HG03095 (cell line): Measurements from ENCODE around the gene DKK1.

Source experiments
- ATAC-seq: cut with Tn5 transposase; IDR thresholded peaks from one replicate; pipeline ENCODE4 v1.9.1; 2021; ENCODE audit warnings: moderate library complexity; ENCODE audit not compliant: unreplicated experiment

DKK1 gene, protein sequence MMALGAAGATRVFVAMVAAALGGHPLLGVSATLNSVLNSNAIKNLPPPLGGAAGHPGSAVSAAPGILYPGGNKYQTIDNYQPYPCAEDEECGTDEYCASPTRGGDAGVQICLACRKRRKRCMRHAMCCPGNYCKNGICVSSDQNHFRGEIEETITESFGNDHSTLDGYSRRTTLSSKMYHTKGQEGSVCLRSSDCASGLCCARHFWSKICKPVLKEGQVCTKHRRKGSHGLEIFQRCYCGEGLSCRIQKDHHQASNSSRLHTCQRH

DNA sequence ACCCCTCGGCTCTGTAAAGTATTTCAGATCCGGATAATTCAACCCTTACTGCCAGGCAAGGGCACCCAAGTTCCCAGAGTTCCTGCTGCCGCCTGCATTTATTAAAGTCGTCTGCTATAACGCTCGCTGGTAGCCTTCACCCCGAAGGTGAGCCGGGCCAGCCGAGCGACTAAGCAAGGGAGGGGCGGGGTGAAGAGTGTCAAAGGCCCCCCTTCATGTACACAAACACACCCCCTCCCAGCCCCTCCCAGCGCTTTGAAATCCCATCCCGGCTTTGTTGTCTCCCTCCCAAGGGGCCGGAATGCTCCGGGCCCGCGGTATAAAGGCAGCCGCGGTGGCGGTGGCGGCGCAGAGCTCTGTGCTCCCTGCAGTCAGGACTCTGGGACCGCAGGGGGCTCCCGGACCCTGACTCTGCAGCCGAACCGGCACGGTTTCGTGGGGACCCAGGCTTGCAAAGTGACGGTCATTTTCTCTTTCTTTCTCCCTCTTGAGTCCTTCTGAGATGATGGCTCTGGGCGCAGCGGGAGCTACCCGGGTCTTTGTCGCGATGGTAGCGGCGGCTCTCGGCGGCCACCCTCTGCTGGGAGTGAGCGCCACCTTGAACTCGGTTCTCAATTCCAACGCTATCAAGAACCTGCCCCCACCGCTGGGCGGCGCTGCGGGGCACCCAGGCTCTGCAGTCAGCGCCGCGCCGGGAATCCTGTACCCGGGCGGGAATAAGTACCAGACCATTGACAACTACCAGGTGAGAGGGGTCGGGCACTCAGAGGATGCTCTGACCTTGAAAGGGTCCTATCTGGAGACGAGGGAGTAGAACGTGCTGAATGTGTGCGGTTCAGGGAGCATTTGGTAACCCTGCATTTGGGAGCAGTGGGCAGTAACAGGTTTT, at the start of gene DKK1:
Gene DKK1, plus strand, starts transcription at position 349 of the 889 bp plus-strand sequence. Its CDS starts 154 bp downstream, at position 503.
- no peak for ATAC-seq

DNA sequence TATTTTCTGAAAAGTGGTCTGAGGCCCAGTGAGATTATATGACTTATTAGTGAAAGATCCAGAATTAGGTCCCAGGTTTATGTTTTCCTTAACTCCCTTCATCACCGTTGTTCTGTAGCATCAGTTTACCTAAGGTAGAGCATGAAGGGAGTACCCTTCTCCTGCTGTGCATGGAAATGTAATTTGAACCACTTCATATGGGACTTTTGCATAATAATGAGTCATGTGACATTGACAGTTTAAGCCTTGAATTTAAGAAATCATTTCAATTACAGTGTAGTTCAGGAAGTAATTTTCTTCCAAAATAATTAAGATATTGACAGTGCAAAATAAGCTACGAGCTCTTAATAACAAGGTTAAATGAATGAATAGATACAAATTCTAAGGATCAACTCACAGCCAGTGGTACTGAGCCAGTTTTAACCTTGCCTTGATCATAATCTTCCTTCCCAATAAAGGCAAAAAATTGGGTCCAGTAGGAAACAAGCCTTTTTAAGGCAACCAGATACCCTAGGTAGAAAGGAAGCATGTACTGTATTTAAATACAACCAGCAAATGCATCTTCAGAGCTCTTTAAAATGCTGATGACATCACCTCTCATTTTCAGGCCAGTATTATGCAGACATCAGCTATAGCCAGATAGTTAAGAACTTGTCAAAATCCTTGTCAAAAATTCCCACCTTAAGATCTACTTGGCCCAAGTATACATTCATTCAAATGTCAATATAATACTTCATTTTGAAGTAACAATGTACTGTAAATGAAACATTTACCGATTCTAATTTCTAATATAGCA, 48.8 kb upstream of the DKK1 start:
- no peak for ATAC-seq

DNA sequence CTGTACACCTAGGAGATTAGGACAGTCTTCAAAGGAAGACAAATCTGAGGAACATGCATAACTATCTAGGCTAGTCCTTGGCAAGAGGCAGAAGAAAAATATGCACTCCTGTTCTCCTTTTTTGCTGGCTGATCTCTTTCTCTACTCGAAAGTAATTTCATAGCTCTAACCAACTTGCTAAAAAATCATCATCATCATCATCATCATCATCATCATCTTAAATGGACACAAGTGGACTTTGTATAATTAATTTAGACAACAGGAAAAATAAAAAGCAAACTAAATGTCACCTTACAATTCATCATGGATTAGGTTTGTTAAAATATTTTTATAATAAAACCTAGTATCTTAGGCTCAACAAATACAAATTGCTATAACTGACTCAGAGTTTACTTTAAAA, 47.2 kb upstream of the DKK1 start:
- ATAC-seq: no peak

DNA sequence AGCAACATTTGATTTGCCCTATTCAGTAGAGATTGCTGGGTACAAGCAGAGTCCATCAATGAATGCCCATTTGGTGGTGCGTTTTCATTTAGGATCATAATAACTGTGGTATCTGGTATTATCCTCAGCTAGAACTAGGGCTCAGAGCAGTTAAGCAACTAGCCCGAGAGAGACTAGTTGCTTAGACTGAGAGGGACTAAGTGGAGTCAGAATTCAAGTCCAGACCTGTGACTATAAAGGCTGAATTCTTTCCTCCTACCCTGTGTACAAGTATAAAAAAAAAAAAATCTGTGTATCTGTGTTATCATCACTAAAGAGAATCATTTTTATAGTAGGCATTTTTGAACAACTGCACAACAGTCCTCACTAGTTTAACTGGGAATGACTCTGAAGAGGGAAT, 45.3 kb upstream of the DKK1 start:
- no peak for ATAC-seq

DNA sequence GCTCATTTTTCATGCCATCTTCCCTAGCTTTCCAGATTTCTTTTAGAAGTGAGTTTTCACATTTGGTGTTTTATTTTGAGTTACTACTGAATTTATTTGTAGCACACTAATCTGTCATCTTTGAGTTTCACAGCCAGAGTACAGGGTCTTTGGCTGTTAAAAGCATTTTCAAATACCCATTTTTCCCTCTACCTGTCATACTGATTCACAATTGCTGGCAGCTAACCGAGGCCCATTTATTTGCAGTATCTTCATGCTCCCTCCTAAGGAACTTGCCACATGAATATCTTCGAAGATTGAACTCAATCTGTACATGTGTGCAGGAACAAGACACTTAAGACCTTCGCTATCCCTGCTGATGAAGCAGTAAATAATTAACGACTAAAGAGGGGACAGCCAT, 44.8 kb upstream of the DKK1 start:
- ATAC-seq: no peak

DNA sequence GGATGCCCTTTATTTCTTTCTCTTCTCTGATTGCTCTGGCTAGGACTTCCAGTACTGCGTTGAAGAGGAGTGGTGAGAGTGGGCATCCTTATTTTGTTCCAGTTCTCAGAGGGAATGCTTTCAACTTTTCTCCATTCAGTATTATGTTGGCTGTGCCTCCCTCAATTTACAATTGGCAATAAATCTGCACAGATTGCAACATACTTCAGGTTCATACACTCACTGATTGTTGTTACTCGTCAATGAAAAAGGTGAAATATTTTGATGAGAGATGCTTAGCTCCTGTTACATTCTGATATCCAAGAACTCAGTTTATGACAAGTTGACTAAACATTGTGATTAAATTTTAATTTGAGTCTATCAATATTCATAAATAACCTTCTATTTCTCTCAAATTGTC, 37.9 kb upstream of the DKK1 start:
- no peak for ATAC-seq

DNA sequence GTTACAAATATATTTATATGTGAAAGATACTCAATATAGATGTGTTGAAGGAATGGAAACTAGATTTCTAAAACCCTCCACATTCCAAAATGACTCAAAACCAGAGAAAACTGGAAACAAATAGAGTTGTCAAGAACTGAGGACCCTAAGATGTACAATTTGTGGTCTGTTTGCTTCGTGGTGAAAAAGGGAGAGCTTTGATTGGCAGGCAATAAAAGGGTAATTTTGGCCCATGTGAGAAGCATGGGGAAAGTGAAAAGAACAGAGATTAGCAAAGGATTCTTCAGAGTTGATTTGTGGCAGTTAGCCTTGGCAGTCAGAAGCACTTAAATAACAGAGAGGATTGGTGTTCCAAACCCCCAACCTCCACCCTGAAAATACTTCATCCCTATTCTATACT, 37.1 kb upstream of the DKK1 start:
- ATAC-seq: no peak

DNA sequence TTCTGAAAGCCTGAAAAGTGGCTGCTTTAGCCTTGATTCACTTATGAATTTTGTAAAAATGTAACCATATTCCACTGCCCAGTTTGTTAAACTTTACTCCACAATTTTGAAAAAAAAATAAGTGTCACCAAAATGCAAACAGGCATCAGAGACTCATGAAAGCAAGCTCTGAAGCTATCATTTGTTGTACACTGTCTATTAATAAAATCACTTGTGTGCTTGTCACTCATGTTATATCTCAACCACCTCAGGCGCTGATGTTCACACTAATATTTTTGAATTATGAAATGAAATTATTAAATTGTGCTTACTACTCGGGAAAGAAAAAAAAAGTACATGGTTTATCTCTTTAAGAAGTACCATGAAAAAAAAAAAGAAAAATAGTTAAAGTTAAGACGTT, 34.5 kb upstream of the DKK1 start:
- no peak for ATAC-seq

DNA sequence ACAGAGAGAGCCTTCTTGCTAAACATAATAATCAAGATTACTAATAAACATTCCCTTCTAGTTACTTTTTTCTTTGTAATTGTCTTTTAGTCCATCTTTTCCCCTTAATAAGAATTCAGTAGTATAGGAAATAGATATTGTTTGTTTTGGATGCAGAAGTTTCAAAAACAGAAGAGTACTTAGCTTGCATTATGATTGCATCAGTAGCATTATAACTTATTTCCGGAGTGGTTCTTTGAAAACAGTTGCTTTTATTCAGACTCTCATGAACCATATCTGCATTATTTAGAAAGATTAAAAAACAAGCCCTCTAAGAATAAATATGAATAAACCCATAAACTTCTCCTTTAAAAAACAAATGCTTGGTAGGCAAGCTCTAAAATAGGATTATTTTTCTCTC, 34.0 kb upstream of the DKK1 start:
- ATAC-seq: no peak

DNA sequence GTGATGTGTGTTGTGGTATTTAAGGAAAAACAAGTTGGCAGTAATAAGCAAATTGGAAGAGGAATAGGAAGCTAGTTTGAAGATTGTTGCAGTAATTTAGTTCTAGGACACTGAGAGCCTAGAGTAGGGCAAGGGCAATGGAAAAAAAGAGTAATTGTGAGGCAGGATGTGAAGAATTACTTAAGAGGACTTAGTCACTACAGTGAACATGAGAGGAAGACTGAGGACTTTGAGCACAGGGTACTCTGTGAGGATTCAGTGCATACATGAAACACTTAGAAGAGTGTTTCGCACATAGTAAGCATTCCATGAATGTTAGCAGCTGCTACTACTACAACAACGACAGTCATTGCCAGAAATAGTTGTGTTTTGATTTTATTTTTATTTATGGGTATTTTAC, 30.9 kb upstream of the DKK1 start:
- ATAC-seq: no peak

DNA sequence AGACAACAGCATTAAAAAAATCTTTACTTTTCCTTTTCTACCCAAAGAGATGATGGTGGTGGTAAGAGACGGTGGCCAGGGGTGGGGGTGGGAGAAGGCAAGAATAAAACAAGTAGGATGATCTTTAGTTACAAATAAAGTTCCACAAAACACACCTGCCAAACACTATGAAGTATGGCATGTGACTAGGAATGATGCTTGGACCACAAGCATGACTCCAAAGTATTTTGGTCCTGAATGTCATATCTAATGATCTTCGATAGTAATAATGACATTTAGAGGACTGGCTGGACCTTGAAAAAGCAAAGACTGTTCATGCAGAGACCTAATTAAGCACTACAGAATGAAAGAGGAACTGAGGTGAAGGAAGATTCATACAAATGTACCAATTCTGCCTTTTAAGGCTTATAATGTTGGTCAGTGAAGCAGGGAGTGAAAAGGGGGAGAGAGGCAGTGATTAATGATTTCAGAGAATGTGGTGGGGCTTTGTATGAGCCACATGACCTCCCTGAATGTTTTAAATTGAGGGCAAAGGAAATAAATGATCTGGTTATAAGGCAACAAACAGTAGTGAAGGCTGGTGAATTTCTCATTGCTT, 29.6 kb upstream of the DKK1 start:
- no peak for ATAC-seq

DNA sequence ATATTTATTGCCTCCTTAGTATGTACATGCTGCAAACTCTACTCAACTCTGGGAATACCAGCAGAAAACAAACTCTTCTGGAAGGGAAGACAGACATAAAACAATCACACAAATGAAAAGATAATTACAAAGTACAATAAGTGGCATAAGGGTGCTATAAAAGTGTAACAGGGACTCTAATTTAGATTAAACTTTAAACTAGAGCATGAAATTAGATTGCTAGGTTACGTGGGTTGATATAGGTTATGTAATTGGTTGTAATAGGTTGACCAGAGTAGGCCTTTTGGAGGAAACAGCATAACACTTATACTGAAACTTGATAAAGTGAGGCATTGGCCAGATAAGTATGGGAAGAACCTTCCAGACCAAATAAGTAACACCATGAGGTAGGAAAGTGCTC, 26.2 kb upstream of the DKK1 start:
- ATAC-seq: no peak

DNA sequence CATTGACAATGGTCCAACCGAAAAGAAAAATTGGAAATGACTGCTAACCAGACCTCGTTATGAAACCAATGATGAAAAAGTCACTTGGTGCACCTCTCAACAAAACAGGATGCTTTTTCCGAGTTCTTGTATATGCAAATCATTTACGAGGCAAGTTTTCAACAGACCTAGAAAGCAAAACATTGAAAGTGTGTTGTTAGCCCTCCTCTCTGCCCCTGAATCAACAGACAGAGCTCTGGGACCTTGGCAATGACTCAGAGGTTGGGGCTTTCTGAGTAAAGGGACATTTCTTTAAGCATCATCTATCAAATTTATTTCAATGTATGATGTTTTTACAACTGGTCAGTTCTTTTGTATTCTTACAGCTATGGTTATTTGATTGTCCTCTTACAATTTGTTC, 16.3 kb upstream of the DKK1 start:
- ATAC-seq: no peak

DNA sequence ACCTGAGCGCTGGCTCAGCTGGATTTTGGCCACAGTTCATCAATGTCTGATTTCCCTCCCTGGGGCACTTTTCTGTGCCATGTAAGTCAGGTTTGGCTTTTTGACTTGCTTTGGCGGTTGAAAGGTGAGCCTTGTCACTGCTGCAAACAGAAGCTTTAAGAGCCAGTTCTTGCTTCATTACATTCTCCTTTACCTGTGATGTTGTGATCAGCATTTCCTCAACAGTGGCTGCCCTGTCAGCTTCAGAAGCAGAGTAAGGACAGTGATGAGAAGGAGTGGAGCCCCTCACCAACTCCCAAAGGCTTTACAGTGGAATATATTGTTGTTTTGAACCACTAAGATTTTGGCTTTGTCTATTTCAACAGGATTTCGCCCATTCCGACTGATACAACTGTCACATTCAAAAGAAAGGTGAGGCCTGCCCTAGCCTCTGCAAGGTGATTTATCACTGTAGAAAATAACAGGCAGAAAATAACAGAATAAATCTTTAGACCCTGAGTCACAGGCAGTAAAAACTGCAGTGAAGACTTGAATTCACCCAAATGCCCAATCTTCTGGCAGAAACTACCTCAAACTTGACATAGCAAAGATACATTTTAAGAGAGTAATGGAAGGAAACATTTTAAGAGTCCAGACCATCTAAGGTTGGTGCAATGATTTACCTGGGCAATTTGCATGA, 13.3 kb upstream of the DKK1 start:
- no peak for ATAC-seq

DNA sequence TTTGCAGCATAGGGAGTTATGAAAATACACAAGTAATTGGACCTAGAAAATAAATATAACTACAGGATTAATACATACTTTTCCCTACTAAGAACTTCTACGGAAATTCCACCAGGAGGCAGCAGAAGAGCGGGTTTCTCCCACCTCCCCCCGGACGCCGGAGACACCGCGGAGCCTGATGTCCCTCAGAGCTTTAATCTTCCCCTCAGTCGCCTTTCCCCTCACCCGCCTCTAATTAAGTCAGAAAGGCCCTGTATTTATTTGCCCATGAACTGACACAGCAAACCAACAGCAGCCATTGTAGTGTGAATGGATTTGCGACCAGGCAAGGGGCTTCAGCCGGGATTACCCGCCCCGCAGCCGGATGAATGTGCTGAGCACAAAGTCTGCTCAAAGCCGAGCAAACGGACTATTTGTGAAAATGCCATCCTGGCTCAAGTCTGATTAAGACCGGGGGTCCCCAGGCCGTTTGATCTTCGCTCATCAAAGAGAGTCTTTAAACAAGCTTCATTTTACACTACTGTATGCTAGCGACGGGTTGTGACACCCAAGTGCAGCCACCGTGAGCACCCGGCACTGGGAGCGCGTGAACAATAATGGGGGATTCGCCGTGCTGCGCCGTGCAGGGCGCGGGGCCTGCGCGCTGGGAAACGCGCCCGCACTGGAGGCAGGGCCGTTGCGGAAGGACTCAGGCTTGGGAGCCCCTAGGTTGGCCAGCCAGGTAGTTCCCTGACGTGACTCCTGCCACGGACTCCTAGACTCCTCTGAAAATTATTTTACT, 5.6 kb upstream of the DKK1 start:
- ATAC-seq: peak; percentile 66

DNA sequence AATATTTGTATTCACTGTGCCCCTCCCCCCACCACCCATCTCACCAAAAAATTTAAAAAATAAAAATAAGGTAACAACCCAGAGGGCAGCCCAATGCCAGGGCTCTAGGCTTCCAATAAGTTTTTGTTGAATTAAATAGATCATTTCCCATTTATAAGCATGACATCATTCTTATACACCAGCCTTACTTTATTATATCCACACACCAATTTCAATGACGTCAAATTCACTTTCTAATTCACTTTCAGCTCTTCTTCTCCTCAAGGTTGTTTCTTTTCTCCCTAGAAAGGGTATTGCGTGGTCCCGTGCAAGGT, 1.2 kb upstream of the DKK1 start:
- ATAC-seq: no peak

DNA sequence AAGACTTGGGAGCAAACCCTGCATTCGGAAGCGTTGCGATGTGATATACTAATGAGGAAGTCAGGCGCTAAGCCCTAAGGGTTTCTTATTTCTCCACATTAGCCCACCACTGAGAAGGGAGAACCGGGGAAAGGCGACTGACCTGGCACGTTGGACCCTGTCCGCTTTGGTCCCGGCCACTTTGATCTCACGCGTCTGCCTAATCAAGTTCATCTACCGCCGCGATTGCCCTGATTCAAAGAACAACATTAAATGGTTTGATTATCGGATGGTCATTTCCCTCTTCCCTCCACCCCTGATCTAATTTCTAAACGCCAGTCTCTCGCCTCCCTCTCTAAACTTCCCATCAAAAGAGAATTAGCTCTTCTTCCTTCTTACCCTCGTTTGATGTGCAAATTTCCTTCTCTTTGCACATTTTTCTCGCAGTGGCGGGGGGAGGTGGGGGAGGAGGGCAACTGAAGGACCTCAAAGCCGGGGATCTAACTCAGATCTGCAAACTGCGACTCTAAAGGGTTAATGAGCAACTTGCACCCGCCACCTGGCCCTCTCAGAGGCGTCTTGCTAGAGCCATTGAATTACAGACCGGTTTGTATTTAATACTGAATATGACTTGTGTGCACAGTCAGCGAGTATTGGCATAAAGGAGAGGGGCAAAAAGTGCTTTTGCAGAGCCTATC, 687 bp upstream of the DKK1 start:
- no peak for ATAC-seq

DNA sequence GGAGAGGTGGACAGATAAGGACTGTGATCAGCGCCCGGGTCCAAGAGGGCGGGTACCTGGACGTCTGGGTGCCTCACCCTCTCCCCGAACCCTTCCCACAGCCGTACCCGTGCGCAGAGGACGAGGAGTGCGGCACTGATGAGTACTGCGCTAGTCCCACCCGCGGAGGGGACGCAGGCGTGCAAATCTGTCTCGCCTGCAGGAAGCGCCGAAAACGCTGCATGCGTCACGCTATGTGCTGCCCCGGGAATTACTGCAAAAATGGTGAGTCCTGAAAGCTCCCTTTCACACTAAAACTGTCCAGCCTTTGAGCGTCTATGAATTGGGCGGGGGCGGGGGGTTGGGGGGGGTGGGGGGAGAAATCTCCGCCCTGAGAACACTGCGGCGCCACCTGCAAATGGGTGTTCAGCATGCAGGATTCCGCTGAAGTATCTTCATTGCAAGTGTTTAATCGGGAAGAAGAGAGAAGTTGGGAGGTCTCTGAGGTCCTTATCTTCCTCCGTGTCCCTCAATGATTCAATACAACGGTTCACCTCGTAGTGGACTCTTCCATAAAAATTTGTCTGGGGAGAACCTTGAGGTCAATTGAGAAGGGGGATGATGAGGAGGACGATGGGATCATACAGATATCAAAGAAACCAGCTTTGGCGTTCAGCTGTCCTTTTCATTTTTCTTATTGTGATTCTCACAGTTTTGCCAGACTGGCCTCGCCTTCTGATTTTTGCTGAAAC, 906 bp downstream of the DKK1 start:
- no peak for ATAC-seq

DNA sequence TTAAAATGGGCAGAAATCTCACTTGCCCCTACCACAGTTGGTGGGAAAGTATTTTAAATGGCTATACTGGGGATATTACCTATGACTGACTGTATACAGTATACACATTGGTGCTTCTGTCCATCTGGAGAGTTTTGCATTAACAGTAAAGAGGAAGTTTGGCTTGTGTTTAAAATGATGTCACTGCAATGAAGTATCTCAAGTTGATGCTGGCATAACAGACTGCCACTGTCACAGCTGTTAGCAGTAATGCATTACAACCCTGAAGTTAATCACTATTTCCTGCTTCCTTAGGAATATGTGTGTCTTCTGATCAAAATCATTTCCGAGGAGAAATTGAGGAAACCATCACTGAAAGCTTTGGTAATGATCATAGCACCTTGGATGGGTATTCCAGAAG, 1.9 kb downstream of the DKK1 start:
- no peak for ATAC-seq
